GM10248 (cell line): ENCODE measurements around the gene ZNF566.

Experiments used
- CTCF ChIA-PET: fragments of 300-600 bp; sonication (Branson Sonifier 250); formaldehyde crosslinking; extraction: SDS; loops from one replicate; lab custom pipeline; 2021; ENCODE audit warnings: antibody characterized with exemption; lab: Yijun Ruan, JAX
- POLR2A ChIA-PET: fragments of 350-650 bp; sonication (Branson Sonifier 250); formaldehyde crosslinking; extraction: SDS; loops from one replicate; lab custom pipeline; 2020; ENCODE audit warnings: antibody characterized with exemption; lab: Yijun Ruan, JAX
- DNase-seq: peaks from one replicate; pipeline ENCODE4 v3.0.0; 2012; ENCODE audit errors: extremely low spot score
- TF ChIP-seq, protein P1 (sequence below): IDR thresholded peaks from 2 replicates; pipeline ENCODE4 v1.5.1; 2012; ENCODE audit warnings: mild to moderate bottlenecking, low read depth; ENCODE audit errors: extremely low read depth, missing control alignments, control extremely low read depth

ZNF566 gene

GRCh38 chr19:36460046-36460445 lies 29.3 kb downstream of the ZNF566 start:
- POLR2A ChIA-PET: no interaction called here
- no peak for DNase-seq
- TF ChIP-seq, protein P1, sequence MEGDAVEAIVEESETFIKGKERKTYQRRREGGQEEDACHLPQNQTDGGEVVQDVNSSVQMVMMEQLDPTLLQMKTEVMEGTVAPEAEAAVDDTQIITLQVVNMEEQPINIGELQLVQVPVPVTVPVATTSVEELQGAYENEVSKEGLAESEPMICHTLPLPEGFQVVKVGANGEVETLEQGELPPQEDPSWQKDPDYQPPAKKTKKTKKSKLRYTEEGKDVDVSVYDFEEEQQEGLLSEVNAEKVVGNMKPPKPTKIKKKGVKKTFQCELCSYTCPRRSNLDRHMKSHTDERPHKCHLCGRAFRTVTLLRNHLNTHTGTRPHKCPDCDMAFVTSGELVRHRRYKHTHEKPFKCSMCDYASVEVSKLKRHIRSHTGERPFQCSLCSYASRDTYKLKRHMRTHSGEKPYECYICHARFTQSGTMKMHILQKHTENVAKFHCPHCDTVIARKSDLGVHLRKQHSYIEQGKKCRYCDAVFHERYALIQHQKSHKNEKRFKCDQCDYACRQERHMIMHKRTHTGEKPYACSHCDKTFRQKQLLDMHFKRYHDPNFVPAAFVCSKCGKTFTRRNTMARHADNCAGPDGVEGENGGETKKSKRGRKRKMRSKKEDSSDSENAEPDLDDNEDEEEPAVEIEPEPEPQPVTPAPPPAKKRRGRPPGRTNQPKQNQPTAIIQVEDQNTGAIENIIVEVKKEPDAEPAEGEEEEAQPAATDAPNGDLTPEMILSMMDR: no peak
- CTCF ChIA-PET: no interaction called here

GRCh38 chr19:36456831-36457230 lies 32.5 kb downstream of the ZNF566 start:
- ChIA-PET CTCF (no interaction called here), POLR2A (no interaction called here)
- TF ChIP-seq, protein P1: no peak
- DNase-seq: no peak

DNA sequence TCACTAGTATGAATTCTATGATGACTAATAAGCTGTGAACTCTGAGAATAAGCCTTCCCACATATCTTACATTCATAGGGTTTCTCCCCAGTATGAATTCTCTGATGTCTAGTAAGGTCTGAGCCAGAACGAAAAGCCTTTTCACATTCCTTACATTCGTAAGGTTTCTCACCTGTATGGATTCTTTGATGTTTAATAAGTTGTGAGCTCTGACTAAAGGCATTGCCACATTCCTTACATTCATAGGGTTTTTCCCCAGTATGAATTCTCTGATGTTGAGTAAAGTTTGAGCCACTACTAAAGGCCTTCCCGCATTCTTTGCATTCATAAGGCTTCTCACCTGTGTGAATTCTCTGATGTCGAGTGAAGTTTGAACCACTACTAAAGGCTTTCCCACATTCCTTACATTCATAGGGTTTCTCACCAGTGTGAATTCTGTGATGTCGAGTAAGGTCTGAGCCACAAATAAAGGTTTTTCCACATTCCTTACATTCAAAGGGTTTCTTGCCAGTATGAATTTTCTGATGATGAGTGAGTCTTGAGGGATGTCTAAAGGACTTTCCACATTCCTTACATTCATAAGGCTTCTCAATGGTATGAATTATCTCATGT lies 40.2 kb downstream of the ZNF566 start:
- DNase-seq: no peak
- TF ChIP-seq, protein P1: no peak
- ChIA-PET CTCF (interaction anchor here (1.4 kb wide), 1 partner anchor 14 kb away, joined by 3 read pairs; no protein-coding TSS in a partner anchor), POLR2A (no interaction called here)

GRCh38 chr19:36441339-36441738 lies 48.0 kb downstream of the ZNF566 start:
- TF ChIP-seq, protein P1: no peak
- CTCF ChIA-PET: no interaction called here
- DNase-seq: no peak
- POLR2A ChIA-PET: no interaction called here

DNA sequence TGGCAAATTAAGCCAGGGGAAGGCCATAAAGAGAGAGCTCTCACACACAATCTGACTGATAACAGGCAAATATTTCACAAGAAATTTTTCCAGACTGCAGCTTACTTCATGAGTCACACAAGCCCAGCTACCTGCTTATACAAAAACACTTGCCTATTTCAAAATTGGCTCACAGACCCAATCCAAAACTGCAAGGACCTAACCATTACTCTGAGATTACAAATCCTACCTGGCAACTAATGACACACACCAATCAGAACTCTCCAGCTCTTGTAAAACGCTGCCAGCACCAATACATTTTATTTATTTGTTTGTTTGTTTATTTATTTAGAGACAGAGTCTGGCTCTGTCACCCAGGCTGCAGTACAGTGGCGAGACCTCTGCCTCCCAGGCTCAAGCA lies 52.8 kb downstream of the ZNF566 start:
- TF ChIP-seq, protein P1: no peak
- ChIA-PET CTCF (no interaction called here), POLR2A (no interaction called here)
- peak; percentile 27 for DNase-seq

- POLR2A ChIA-PET: no interaction called here
- DNase-seq: no peak
- CTCF ChIA-PET: no interaction called here
- TF ChIP-seq, protein P1: no peak
These were observed 65.4 kb downstream of the ZNF566 start for GRCh38 chr19:36423925-36424324.
